ENCODE results near the gene SNAP29. TPM values are rescaled to one million over a fixed set of nuclear protein-coding genes. Genes with fewer than 3 reads are reported as not detected.
A peak's percentile ranks its signal among the peaks of the same experiment; 100 is the strongest.
"Not testable (repeated sequence)": the region's sequence is repeated elsewhere in the genome, so short reads cannot be mapped to it uniquely, and the experiment has no call there.

Gene SNAP29
- total RNA-seq, 1 donor from 2014 or later, result 24.6 TPM

DNA sequence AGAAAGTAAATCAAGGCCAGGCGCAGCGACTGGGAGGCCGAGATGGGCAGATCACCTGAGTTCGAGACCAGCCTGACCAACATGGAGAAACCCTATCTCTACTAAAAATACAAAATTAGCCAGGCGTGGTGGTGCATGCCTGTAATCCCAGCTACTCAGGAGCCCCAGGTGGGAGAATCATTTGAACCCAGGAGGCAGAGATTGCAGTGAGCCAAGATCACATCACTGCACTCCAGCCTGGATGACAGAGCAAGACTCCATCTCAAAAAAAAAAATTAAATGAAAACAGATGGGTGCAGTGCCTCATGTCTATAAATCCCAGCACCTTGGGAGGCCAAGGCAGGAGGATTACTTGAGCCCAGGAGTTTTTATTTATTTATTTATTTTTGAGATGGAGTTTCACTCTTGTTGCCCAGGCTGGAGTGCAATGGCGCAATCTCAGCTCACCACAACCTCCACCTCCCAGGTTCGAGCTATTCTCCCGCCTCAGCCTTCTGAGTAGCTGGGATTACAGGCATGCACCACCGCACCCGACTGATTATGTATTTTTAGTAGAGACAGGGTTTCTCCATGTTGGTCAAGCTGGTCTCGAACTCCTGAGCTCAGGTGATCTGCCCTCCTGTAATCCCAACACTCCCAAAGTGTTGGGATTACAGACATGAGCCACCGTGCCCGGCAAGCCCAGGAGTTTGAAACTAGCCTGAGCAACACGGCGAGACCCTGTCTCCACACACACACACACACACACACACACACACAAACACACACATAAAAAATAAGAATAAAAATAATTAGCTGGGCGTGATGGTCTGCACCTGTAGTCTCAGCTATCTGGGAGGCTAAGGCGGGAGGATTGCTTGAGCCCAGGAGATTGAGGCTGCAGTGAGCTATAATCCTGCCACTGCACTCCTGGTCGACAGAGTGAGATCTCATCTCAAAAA, 42.6 kb downstream of the SNAP29 start:
- H3K4me1 Mint-ChIP-seq (ENCODE audit: low read depth); H3K36me3 Mint-ChIP-seq (ENCODE audit: low read depth); DNase-seq (ENCODE audit: low spot score); H3K4me3 Mint-ChIP-seq; H3K27ac Mint-ChIP-seq; H3K9me3 Mint-ChIP-seq; intact Hi-C loops (cut with micrococcal nuclease): not testable (repeated sequence)
- H3K27me3 Mint-ChIP-seq (ENCODE audit: insufficient read depth), result peaks cover 10% of the 10 kb centered on the region

- no peak for DNase-seq (ENCODE audit: low spot score)
- H3K4me1 Mint-ChIP-seq (ENCODE audit: low read depth), result no peaks in the 10 kb centered on the region
- intact Hi-C loops (cut with micrococcal nuclease), result no loop called here
- H3K27ac Mint-ChIP-seq, result no peak overlapping the region
- no peaks in the 10 kb centered on the region for H3K9me3 Mint-ChIP-seq
- H3K36me3 Mint-ChIP-seq (ENCODE audit: low read depth), result no peaks in the 10 kb centered on the region
- peaks cover 19% of the 10 kb centered on the region for H3K27me3 Mint-ChIP-seq (ENCODE audit: insufficient read depth)
- H3K4me3 Mint-ChIP-seq, result no peak overlapping the region
Measured at GRCh38 chr22:20903093-20903492, 44.3 kb downstream of the SNAP29 start.

DNA sequence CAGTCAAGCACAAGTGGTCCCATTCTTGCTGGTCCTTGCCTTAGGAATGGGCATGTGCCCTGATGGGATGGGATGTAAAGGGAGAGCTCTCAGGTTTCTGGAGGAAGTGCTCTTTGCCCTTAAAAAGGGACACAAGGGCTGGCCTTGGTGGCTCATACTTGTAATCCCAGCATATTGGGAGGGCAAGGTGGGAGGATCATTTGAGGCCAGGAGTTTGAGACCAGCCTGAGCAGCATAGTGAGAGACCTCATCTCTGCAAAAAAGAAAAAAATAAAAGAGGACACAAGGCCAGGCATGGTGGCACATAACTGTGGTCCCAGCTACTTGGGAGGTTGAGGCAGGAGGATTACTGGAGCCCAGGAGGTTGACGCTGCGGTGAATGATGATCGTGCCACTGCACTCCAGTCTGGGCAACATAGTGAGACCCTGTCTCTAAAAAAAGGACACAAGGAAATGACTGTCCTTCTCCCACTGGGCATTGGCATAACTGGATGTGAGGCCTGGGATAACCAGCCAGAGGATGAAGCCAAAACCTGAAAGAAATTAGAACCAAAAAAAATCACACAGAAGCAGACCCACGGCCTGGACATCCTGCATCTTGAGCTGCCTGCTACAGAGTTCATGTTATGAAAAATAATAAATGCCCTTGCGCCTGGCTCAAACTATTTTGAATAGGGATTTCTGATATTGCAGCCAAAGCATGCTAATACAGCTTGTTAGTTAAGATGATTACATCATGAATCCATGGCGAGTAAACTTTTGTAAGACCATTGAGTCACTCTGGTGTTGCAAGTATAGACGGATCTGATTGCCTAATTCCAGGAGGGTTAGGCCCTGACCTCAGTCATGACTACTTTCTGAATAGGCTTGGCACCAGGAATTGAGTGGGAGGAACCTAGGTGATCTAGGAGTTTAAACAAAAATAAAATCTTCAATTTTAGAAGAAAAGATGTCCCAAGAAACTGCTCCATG, 45.5 kb downstream of the SNAP29 start:
- no peaks in the 10 kb centered on the region for H3K36me3 Mint-ChIP-seq (ENCODE audit: low read depth)
- no peaks in the 10 kb centered on the region for H3K9me3 Mint-ChIP-seq
- intact Hi-C loops (cut with micrococcal nuclease), result no loop called here
- H3K4me1 Mint-ChIP-seq (ENCODE audit: low read depth), result no peaks in the 10 kb centered on the region
- no peak overlapping the region for H3K4me3 Mint-ChIP-seq
- H3K27ac Mint-ChIP-seq, result no peak overlapping the region
- peaks cover 19% of the 10 kb centered on the region for H3K27me3 Mint-ChIP-seq (ENCODE audit: insufficient read depth)
- DNase-seq (ENCODE audit: low spot score), result no peak

GRCh38 chr22:20904980-20905355, 46.2 kb downstream of the SNAP29 start:
- H3K4me3 Mint-ChIP-seq, result no peak overlapping the region
- H3K36me3 Mint-ChIP-seq (ENCODE audit: low read depth), result no peaks in the 10 kb centered on the region

GRCh38 chr22:20905415-20906386, 46.9 kb downstream of the SNAP29 start:
- intact Hi-C loops (cut with micrococcal nuclease), result no loop called here

More at GRCh38 chr22:20904980-20905355, 46.2 kb downstream of the SNAP29 start:
- Mint-ChIP-seq H3K27me3 (ENCODE audit: insufficient read depth) (peaks cover 19% of the 10 kb centered on the region), H3K27ac (no peak overlapping the region), H3K4me1 (ENCODE audit: low read depth) (no peaks in the 10 kb centered on the region), H3K9me3 (no peaks in the 10 kb centered on the region)
- intact Hi-C loops (cut with micrococcal nuclease), result no loop called here
- DNase-seq (ENCODE audit: low spot score), result no peak

DNA sequence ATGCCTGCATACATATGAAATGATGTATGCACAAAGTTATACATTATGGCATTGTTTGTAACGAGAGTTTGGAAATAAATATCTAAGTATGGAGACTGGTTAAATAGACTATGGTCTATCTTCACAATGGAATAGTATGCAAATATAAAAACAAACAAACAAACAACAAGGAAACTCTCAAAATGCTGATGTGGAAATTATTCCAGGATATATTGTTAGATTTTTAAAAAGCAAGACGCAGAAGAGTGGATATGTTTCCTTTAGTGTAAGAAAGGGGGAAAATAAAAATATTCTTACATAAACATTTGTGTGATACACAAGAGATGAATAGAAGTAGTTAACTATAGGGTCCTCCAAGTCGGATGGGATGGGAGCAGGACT, 47.6 kb downstream of the SNAP29 start:
- Mint-ChIP-seq H3K27me3 (ENCODE audit: insufficient read depth) (peaks cover 19% of the 10 kb centered on the region), H3K36me3 (ENCODE audit: low read depth) (no peaks in the 10 kb centered on the region), H3K9me3 (no peaks in the 10 kb centered on the region), H3K27ac (no peak overlapping the region), H3K4me3 (no peak overlapping the region), H3K4me1 (ENCODE audit: low read depth) (no peaks in the 10 kb centered on the region)
- DNase-seq (ENCODE audit: low spot score), result no peak
- intact Hi-C loops (cut with micrococcal nuclease), result no loop called here

More at GRCh38 chr22:20905415-20906386, 46.9 kb downstream of the SNAP29 start:
- Mint-ChIP-seq H3K36me3 (ENCODE audit: low read depth) (no peaks in the 10 kb centered on the region), H3K4me1 (ENCODE audit: low read depth) (no peaks in the 10 kb centered on the region), H3K27ac (no peak overlapping the region), H3K9me3 (no peaks in the 10 kb centered on the region), H3K27me3 (ENCODE audit: insufficient read depth) (peaks cover 19% of the 10 kb centered on the region), H3K4me3 (no peak overlapping the region)
- DNase-seq (ENCODE audit: low spot score), result no peak

DNA sequence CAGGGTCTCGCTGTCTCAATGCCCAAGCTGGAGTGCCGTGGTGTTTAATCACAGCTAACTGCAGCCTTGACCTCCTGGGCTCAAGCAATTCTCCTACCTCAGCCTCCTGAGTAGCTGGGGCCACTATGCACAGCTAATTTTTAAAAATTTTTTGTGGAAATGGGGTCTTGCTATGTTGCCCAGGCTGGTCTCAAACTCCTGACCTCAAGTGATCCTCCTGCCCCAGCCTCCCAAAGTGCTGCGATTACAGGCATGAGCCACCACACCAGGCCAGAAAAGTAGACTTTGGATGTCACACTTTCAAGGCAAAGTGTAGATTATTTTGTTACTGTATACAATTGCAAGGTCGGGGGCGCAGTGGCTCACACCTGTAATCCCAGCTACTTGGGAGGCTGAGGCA, 49.9 kb downstream of the SNAP29 start:
- intact Hi-C loops (cut with micrococcal nuclease); H3K4me1 Mint-ChIP-seq (ENCODE audit: low read depth); H3K36me3 Mint-ChIP-seq (ENCODE audit: low read depth); H3K27ac Mint-ChIP-seq; H3K4me3 Mint-ChIP-seq; H3K9me3 Mint-ChIP-seq; DNase-seq (ENCODE audit: low spot score): not testable (repeated sequence)
- H3K27me3 Mint-ChIP-seq (ENCODE audit: insufficient read depth), result peaks cover 19% of the 10 kb centered on the region

DNA sequence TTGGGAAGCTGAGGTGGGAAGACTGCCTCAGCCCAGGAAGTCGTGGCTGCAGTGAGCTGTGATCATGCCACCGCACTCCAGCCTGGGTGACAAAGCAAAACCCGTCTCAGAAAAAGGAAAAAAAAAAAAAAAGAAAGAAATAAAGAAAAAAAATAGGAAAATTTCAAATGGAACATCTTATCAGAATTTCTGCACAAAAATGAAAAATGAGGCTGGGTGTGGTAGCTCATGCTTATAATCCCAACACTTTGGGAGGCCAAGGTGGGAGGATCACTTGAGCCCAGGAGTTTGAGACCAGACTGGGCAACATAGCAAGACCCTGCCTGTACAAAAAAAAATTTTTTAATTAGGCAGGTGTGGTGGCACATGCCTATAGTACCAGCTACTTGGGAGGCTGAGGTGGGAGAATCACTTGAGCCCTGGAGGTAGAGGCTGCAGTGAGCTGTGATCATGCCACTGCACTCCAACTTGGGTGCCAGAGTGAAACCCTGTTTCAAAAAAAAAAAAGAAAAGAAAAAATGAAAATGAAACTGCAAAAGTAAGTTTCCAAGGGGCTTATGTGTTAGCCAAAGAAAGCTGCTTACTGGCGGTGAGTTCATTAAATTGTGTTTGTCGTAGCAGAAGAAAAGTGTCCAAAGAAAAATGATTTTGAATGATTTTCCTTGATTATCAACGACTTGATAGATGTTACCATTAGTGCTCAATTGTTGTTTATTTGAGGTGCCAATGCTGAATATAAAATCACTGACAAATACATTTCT, 50.9 kb downstream of the SNAP29 start:
- H3K27ac Mint-ChIP-seq, result no peak overlapping the region
- intact Hi-C loops (cut with micrococcal nuclease), result loop anchor here (10.0 kb wide), 1 partner anchor 405 kb away; the partner anchor contains the start of gene MED15
- DNase-seq (ENCODE audit: low spot score), result no peak
- no peak overlapping the region for H3K4me3 Mint-ChIP-seq
- H3K36me3 Mint-ChIP-seq (ENCODE audit: low read depth), result no peaks in the 10 kb centered on the region
- H3K4me1 Mint-ChIP-seq (ENCODE audit: low read depth), result no peaks in the 10 kb centered on the region
- H3K9me3 Mint-ChIP-seq, result no peaks in the 10 kb centered on the region
- peaks cover 19% of the 10 kb centered on the region for H3K27me3 Mint-ChIP-seq (ENCODE audit: insufficient read depth)

DNA sequence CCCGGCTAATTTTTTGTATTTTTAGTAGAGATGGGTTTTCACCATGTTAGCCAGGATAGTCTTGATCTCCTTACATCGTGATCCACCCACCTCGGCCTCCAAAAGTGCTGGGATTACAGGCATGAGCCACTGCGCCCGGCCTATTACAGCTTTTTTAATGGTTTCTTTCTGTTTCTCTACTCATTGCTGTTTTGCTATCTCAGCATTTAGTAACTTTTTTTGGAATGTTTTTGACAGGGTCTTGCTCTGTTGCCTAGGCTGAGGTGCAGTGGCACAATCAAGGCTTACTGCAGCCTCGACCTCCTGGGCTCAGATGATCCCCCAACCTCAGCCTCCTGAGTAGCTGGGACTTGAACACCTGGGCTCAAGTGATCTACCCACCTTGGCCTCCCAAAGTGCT, 53.7 kb downstream of the SNAP29 start:
- no peaks in the 10 kb centered on the region for H3K9me3 Mint-ChIP-seq
- intact Hi-C loops (cut with micrococcal nuclease), result loop anchor here (10.0 kb wide), 1 partner anchor 408 kb away; the partner anchor contains the start of gene MED15
- DNase-seq (ENCODE audit: low spot score), result no peak
- peaks cover 9% of the 10 kb centered on the region for H3K4me1 Mint-ChIP-seq (ENCODE audit: low read depth)
- H3K27me3 Mint-ChIP-seq (ENCODE audit: insufficient read depth), result peaks cover 3% of the 10 kb centered on the region
- no peak overlapping the region for H3K4me3 Mint-ChIP-seq
- H3K27ac Mint-ChIP-seq, result no peak overlapping the region
- no peaks in the 10 kb centered on the region for H3K36me3 Mint-ChIP-seq (ENCODE audit: low read depth)

- Mint-ChIP-seq H3K27me3 (ENCODE audit: insufficient read depth) (peaks cover 3% of the 10 kb centered on the region), H3K4me1 (ENCODE audit: low read depth) (peaks cover 34% of the 10 kb centered on the region), H3K4me3 (peak within 1 kb of the TSS; percentile 99), H3K9me3 (no peaks in the 10 kb centered on the region), H3K27ac (peak within 1 kb of the TSS; percentile 88), H3K36me3 (ENCODE audit: low read depth) (peaks cover 14% of the 10 kb centered on the region)
- DNase-seq (ENCODE audit: low spot score), result peak; percentile 96
- intact Hi-C loops (cut with micrococcal nuclease), result loop anchor here (1.0 to 10.0 kb wide), 4 partner anchors 45 to 412 kb away; partner anchors contain the start of genes LZTR1, MED15 and PI4KA
Measured at GRCh38 chr22:20916916-20917810, 58.4 kb downstream of the SNAP29 start, which contains the start of gene CRKL. TSS of gene CRKL (plus strand) at chr22:20917407. CDS start at chr22:20917935, 528 bp downstream.
